GM23338 (cell line): ENCODE measurements around the gene SMAD3. TPM values are rescaled to one million over a fixed set of nuclear protein-coding genes. Genes with fewer than 3 reads are reported as not detected.

Source experiments
- EZH2phosphoT487 ChIP-seq: fragments of 200-600 bp; sonication (generic); IDR thresholded peaks from one replicate; pipeline ENCODE4 v1.8.1; 2018; ENCODE audit warnings: antibody characterized with exemption; ENCODE audit not compliant: unreplicated experiment
- NANOG ChIP-seq: IDR thresholded peaks from 2 replicates; pipeline ENCODE4 v1.6.1; 2016; ENCODE audit warnings: antibody characterized with exemption, borderline replicate concordance
- polyA plus RNA-seq: library from polyadenylated mRNA; unstranded; fragments of >200 nt; fragmentation: Nextera tagmentation; extraction: Ambion mirVana; gene quantifications from 2 replicates; pipeline ENCODE4 v1.2.1, GENCODE V29; 2016
- total RNA-seq: library from RNA; depleted of rRNA; stranded (reverse); fragments of >200 nt; shearing (Covaris generic); gene quantifications from 2 replicates; pipeline ENCODE4 v1.2.3, GENCODE V29; 2014
- TF ChIP-seq, protein P1 (sequence below): fragments of 250-450 bp; sonication (Bioruptor Pico); IDR thresholded peaks from 2 replicates; pipeline ENCODE4 v1.5.0; 2020; ENCODE audit warnings: mild to moderate bottlenecking, moderate library complexity
- TF ChIP-seq, protein P2 (sequence below): IDR thresholded peaks from one replicate; pipeline ENCODE4 v1.6.1; 2018; ENCODE audit warnings: antibody characterized with exemption; ENCODE audit not compliant: unreplicated experiment
- TF ChIP-seq, protein P3 (sequence below): IDR thresholded peaks from 2 replicates; pipeline ENCODE4 v1.6.1; 2016; ENCODE audit warnings: antibody characterized with exemption

The SMAD3 gene
- total and polyA plus RNA-seq, 2 experiments from 2014 or later: 4.9 to 11.6 TPM

DNA sequence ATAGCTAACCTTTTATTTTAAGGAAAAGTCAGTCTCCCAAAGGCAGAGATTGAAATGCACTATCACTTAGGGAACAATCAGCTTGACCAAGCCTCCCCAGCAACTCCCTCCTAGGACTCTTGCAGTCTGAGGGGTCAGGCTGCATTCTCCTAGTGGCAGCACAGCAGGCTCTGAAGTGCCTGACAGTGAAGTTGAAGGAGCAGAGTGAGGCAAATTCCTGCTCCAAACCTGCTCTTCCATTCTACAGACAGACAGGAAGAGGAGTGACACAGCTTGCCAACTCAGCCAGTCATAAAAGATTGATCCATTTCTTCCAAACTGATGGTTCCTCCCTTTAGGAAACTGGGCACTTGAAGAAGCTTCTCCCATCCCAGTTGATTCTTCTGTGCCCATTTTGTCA is 43.9 kb upstream of the SMAD3 start (continued):
- TF ChIP-seq, protein P1, sequence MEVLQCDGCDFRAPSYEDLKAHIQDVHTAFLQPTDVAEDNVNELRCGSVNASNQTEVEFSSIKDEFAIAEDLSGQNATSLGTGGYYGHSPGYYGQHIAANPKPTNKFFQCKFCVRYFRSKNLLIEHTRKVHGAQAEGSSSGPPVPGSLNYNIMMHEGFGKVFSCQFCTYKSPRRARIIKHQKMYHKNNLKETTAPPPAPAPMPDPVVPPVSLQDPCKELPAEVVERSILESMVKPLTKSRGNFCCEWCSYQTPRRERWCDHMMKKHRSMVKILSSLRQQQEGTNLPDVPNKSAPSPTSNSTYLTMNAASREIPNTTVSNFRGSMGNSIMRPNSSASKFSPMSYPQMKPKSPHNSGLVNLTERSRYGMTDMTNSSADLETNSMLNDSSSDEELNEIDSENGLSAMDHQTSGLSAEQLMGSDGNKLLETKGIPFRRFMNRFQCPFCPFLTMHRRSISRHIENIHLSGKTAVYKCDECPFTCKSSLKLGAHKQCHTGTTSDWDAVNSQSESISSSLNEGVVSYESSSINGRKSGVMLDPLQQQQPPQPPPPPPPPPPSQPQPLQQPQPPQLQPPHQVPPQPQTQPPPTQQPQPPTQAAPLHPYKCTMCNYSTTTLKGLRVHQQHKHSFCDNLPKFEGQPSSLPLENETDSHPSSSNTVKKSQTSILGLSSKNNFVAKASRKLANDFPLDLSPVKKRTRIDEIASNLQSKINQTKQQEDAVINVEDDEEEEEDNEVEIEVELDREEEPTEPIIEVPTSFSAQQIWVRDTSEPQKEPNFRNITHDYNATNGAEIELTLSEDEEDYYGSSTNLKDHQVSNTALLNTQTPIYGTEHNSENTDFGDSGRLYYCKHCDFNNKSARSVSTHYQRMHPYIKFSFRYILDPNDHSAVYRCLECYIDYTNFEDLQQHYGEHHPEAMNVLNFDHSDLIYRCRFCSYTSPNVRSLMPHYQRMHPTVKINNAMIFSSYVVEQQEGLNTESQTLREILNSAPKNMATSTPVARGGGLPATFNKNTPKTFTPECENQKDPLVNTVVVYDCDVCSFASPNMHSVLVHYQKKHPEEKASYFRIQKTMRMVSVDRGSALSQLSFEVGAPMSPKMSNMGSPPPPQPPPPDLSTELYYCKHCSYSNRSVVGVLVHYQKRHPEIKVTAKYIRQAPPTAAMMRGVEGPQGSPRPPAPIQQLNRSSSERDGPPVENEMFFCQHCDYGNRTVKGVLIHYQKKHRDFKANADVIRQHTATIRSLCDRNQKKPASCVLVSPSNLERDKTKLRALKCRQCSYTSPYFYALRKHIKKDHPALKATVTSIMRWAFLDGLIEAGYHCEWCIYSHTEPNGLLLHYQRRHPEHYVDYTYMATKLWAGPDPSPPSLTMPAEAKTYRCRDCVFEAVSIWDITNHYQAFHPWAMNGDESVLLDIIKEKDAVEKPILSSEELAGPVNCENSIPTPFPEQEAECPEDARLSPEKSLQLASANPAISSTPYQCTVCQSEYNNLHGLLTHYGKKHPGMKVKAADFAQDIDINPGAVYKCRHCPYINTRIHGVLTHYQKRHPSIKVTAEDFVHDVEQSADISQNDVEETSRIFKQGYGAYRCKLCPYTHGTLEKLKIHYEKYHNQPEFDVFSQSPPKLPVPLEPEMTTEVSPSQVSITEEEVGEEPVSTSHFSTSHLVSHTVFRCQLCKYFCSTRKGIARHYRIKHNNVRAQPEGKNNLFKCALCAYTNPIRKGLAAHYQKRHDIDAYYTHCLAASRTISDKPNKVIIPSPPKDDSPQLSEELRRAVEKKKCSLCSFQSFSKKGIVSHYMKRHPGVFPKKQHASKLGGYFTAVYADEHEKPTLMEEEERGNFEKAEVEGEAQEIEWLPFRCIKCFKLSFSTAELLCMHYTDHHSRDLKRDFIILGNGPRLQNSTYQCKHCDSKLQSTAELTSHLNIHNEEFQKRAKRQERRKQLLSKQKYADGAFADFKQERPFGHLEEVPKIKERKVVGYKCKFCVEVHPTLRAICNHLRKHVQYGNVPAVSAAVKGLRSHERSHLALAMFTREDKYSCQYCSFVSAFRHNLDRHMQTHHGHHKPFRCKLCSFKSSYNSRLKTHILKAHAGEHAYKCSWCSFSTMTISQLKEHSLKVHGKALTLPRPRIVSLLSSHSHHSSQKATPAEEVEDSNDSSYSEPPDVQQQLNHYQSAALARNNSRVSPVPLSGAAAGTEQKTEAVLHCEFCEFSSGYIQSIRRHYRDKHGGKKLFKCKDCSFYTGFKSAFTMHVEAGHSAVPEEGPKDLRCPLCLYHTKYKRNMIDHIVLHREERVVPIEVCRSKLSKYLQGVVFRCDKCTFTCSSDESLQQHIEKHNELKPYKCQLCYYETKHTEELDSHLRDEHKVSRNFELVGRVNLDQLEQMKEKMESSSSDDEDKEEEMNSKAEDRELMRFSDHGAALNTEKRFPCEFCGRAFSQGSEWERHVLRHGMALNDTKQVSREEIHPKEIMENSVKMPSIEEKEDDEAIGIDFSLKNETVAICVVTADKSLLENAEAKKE (CRISPR knock-in tag): no peak
- TF ChIP-seq, protein P2, sequence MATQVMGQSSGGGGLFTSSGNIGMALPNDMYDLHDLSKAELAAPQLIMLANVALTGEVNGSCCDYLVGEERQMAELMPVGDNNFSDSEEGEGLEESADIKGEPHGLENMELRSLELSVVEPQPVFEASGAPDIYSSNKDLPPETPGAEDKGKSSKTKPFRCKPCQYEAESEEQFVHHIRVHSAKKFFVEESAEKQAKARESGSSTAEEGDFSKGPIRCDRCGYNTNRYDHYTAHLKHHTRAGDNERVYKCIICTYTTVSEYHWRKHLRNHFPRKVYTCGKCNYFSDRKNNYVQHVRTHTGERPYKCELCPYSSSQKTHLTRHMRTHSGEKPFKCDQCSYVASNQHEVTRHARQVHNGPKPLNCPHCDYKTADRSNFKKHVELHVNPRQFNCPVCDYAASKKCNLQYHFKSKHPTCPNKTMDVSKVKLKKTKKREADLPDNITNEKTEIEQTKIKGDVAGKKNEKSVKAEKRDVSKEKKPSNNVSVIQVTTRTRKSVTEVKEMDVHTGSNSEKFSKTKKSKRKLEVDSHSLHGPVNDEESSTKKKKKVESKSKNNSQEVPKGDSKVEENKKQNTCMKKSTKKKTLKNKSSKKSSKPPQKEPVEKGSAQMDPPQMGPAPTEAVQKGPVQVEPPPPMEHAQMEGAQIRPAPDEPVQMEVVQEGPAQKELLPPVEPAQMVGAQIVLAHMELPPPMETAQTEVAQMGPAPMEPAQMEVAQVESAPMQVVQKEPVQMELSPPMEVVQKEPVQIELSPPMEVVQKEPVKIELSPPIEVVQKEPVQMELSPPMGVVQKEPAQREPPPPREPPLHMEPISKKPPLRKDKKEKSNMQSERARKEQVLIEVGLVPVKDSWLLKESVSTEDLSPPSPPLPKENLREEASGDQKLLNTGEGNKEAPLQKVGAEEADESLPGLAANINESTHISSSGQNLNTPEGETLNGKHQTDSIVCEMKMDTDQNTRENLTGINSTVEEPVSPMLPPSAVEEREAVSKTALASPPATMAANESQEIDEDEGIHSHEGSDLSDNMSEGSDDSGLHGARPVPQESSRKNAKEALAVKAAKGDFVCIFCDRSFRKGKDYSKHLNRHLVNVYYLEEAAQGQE: no peak
- TF ChIP-seq EZH2phosphoT487 (no peak), NANOG (no peak)
- TF ChIP-seq, protein P3, sequence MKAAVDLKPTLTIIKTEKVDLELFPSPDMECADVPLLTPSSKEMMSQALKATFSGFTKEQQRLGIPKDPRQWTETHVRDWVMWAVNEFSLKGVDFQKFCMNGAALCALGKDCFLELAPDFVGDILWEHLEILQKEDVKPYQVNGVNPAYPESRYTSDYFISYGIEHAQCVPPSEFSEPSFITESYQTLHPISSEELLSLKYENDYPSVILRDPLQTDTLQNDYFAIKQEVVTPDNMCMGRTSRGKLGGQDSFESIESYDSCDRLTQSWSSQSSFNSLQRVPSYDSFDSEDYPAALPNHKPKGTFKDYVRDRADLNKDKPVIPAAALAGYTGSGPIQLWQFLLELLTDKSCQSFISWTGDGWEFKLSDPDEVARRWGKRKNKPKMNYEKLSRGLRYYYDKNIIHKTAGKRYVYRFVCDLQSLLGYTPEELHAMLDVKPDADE: no peak
